Liver (tissue), 9 donors: ENCODE measurements around the gene BIRC7. TPM values are rescaled to one million over a fixed set of nuclear protein-coding genes. Genes with fewer than 3 reads are reported as not detected.

ENCODE experiments used
- DNase-seq: peaks from one replicate; pipeline ENCODE4 v3.0.0-alpha.2; 2017; ENCODE audit warnings: low spot score
- H3K27ac ChIP-seq, 2 donors: one replicate each; pipeline ENCODE4 v1.7.0; 2013; ENCODE audit warnings: inconsistent platforms in 2 of 2, low read length in 2 of 2, control low read depth in 1 of 2, low read depth in 1 of 2, mild to moderate bottlenecking in 1 of 2
- H3K27me3 ChIP-seq, 4 donors: one replicate each; pipeline versions ENCODE4 v1.6.1 to v1.7.0; 2013; ENCODE audit warnings: low read length in 3 of 4, inconsistent platforms in 1 of 4, mild to moderate bottlenecking in 1 of 4, moderate library complexity in 1 of 4; ENCODE audit not compliant: control insufficient read depth in 4 of 4, insufficient read depth in 4 of 4
- H3K36me3 ChIP-seq, 4 donors: one replicate each; pipeline versions ENCODE4 v1.6.1 to v1.7.0; 2013; ENCODE audit warnings: low read length in 3 of 4, mild to moderate bottlenecking in 3 of 4, low read depth in 1 of 4, moderate library complexity in 1 of 4; ENCODE audit not compliant: control insufficient read depth in 4 of 4, insufficient read depth in 3 of 4
- H3K4me1 ChIP-seq, 4 donors: one replicate each; pipeline versions ENCODE4 v1.6.1 to v1.7.0; 2013; ENCODE audit warnings: low read length in 3 of 4, mild to moderate bottlenecking in 3 of 4, moderate library complexity in 1 of 4; ENCODE audit not compliant: control insufficient read depth in 4 of 4, insufficient read depth in 4 of 4
- H3K4me3 ChIP-seq, 3 donors: one replicate each; pipeline versions ENCODE4 v1.6.1 to v1.7.0; 2013; ENCODE audit warnings: low read length in 3 of 3, control low read depth in 1 of 3, low read depth in 1 of 3, mild to moderate bottlenecking in 1 of 3
- H3K9ac ChIP-seq, 2 donors: one replicate each; pipeline ENCODE4 v1.7.0; 2013; ENCODE audit warnings: low read length in 2 of 2, mild to moderate bottlenecking in 2 of 2, moderate library complexity in 2 of 2, control low read depth in 1 of 2, low read depth in 1 of 2
- H3K9me3 ChIP-seq, 4 donors: one replicate each; pipeline versions ENCODE4 v1.6.1 to v1.7.0; 2013; ENCODE audit warnings: low read length in 3 of 4; ENCODE audit not compliant: control insufficient read depth in 4 of 4
- CTCF ChIP-seq: fragments of 150-350 bp; IDR thresholded peaks from 2 replicates; pipeline ENCODE4 v1.5.1; 2017; ENCODE audit warnings: improper control_type of control experiment, low read depth, low read length; ENCODE audit not compliant: missing input control
- EGR1 ChIP-seq, 2 donors: IDR thresholded peaks; 2 replicates each; pipeline ENCODE4 v1.6.1; 2016 to 2018; ENCODE audit warnings: antibody characterized with exemption in 2 of 2, low read depth in 2 of 2
- FOXA1 ChIP-seq: IDR thresholded peaks from 2 replicates; pipeline ENCODE4 v1.6.1; 2016; ENCODE audit warnings: antibody characterized with exemption
- GABPA ChIP-seq, 2 donors: IDR thresholded peaks in 1 of 2; conservative IDR thresholded peaks in 1 of 2; 2 replicates each; pipeline ENCODE4 v1.6.1; 2016; ENCODE audit warnings: antibody characterized with exemption in 2 of 2, mild to moderate bottlenecking in 1 of 2, moderate library complexity in 1 of 2
- HNF4A ChIP-seq, 2 donors: conservative IDR thresholded peaks; 2 replicates each; pipeline ENCODE4 v1.6.1; 2016; ENCODE audit warnings: antibody characterized with exemption in 2 of 2, mild to moderate bottlenecking in 2 of 2
- HNF4G ChIP-seq: IDR thresholded peaks from 2 replicates; pipeline ENCODE4 v1.6.1; 2016; ENCODE audit warnings: antibody characterized with exemption
- JUND ChIP-seq, 2 donors: IDR thresholded peaks; 2 replicates each; pipeline ENCODE4 v1.6.1; 2016; ENCODE audit warnings: antibody characterized with exemption in 2 of 2
- NR2F2 ChIP-seq: IDR thresholded peaks from 2 replicates; pipeline ENCODE4 v1.6.1; 2016; ENCODE audit warnings: antibody characterized with exemption
- RXRA ChIP-seq, 2 donors: IDR thresholded peaks; 2 replicates each; pipeline ENCODE4 v1.6.1; 2017 to 2018; ENCODE audit warnings: antibody characterized with exemption in 2 of 2, mild to moderate bottlenecking in 1 of 2
- SP1 ChIP-seq: IDR thresholded peaks from 2 replicates; pipeline ENCODE4 v1.6.1; 2018; ENCODE audit warnings: antibody characterized with exemption, mild to moderate bottlenecking
- TAF1 ChIP-seq: conservative IDR thresholded peaks from 2 replicates; pipeline ENCODE4 v1.6.1; 2016; ENCODE audit warnings: antibody characterized with exemption, mild to moderate bottlenecking
- YY1 ChIP-seq: IDR thresholded peaks from 2 replicates; pipeline ENCODE4 v1.6.1; 2016; ENCODE audit warnings: antibody characterized with exemption, mild to moderate bottlenecking
- ZBTB33 ChIP-seq: IDR thresholded peaks from 2 replicates; pipeline ENCODE4 v1.6.1; 2016; ENCODE audit warnings: antibody characterized with exemption
- WGBS: extraction: QIAGEN DNeasy Blood & Tissue Kit; methylation state at CpG from one replicate; pipeline ENCODE4 v1.1.7; 2013; 5-methylcytosine and 5-hydroxymethylcytosine counted together
- polyA plus RNA-seq, 2 donors: library from polyadenylated mRNA; stranded (reverse) in 1 of 2; unstranded in 1 of 2; fragments of 200-250 nt in 1 of 2; fragments of >200 nt in 1 of 2; fragmentation: Nextera tagmentation in 1 of 2; extraction: Ambion mirVana in 1 of 2; gene quantifications; one replicate each; pipeline versions ENCODE4 v1.2.1 to v1.2.3, GENCODE V29; 2013 to 2015
- total RNA-seq, 2 donors: library from RNA; depleted of rRNA; stranded (reverse); fragments of >200 nt; gene quantifications; one replicate each; pipeline ENCODE4 v1.2.3, GENCODE V29; 2014
- TF ChIP-seq, protein P1 (sequence below): IDR thresholded peaks from 2 replicates; pipeline ENCODE4 v1.6.1; 2016; ENCODE audit warnings: antibody characterized with exemption
- TF ChIP-seq, protein P2 (sequence below): IDR thresholded peaks from 2 replicates; pipeline ENCODE4 v1.6.1; 2016; ENCODE audit warnings: antibody characterized with exemption, mild to moderate bottlenecking
- TF ChIP-seq, protein P3 (sequence below): IDR thresholded peaks from 2 replicates; pipeline ENCODE4 v1.6.1; 2016; ENCODE audit warnings: antibody characterized with exemption
- donor health status: healthy.
- donor health status: healthy.
- donor health status: healthy.
- donor health status: healthy.
- donor health status: healthy.

The BIRC7 gene
- total and polyA plus RNA-seq, 4 donors: 0.23 TPM; not detected in 3

DNA sequence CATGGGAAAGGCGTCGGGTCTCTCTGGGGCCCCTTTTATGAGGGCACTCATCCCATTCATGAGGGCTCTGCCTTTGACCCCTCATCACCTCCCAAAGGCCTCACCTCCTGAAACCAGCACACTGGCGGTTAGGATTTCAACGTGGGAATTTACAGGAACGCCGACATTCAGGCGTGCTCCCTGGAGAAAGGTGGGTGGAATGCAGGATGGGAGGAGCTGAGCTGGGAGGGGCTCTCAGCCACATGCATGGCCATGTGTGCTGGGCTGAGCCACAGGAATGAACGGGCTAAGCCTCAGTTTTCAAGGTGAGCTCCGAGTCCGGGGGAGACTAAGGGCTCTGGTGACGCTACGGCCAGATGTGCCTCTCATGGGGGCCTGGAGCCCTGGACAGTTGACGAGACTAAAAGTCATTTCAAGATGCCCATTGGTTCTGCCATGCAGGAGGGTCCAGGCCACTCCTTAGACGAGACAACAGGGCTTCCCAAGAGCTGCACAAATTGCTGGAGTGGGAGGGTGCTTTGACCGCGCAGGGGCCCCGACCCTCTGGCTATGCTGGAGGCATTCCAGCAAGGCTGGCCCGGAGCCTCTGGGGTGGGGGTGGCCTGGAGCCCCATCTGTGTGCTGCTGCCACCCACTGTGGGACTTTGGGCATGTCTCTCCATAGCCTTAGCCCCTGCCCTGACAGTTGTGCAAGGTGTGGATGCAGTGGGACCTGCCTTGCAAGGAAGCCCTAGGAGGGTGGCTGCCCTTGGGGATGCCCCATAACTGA, 33.1 kb downstream of the BIRC7 start:
- Histone ChIP-seq H3K4me1 (peaks cover 2 to 18% (median 12%) of the 10 kb centered on the region in 4 donors), H3K27me3 (peaks cover 0 to 2% (median 0%) of the 10 kb centered on the region in 4 donors)

DNA sequence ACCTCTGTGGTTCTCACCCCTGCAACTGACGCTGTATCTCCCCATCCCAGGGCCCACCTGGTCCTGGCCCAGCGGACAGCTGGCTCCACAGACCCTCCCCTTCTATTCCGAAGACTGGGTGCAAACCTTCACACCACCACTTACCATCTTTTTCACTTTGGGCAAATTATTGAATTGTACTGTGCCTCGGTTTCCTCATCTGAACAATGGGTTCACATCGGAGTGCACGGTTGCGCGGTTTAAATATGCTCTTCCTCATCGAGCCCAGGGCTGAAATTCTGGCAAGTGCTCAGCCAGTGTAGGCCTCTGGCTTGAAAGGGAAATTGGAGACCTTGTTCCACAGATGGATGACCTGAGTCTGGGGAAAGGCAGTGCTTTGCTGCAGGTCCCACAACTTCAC, 34.0 kb downstream of the BIRC7 start:
- no peak for DNase-seq
- Histone ChIP-seq H3K36me3 (no peaks in the 10 kb centered on the region), H3K9ac (no peak overlapping the region), H3K4me3 (no peak overlapping the region), H3K4me1 (peaks cover 2 to 26% (median 19%) of the 10 kb centered on the region in 4 donors), H3K9me3 (no peaks in the 10 kb centered on the region), H3K27me3 (peaks cover 0 to 2% (median 0%) of the 10 kb centered on the region in 4 donors), H3K27ac (no peak overlapping the region)
- TF ChIP-seq RXRA (IDR thresholded peaks at IDR 0.05): no peak
- TF ChIP-seq JUND (IDR thresholded peaks at IDR 0.05): no peak
- 93% methylated on average over 9 of the region's 9 CpGs for WGBS

More for the DNA sequence above, 33.1 kb downstream of the BIRC7 start:
- DNase-seq: no peak
- no peak overlapping the region for H3K27ac ChIP-seq
- no peak overlapping the region for H3K9ac ChIP-seq
- WGBS: 46% methylated on average over 18 of the region's 18 CpGs
- no peaks in the 10 kb centered on the region for H3K36me3 ChIP-seq
- TF ChIP-seq GABPA (IDR thresholded peaks at IDR 0.05 in 1 of 2, conservative IDR thresholded peaks at IDR 0.05 in 1 of 2): no peak
- no peak for TF ChIP-seq HNF4G
- TF ChIP-seq NR2F2: no peak
- no peak for TF ChIP-seq EGR1 (IDR thresholded peaks at IDR 0.05; ENCODE audit: low read depth in 2 of 2)
- TF ChIP-seq, protein P1, sequence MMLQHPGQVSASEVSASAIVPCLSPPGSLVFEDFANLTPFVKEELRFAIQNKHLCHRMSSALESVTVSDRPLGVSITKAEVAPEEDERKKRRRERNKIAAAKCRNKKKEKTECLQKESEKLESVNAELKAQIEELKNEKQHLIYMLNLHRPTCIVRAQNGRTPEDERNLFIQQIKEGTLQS: no peak
- TF ChIP-seq, protein P2, sequence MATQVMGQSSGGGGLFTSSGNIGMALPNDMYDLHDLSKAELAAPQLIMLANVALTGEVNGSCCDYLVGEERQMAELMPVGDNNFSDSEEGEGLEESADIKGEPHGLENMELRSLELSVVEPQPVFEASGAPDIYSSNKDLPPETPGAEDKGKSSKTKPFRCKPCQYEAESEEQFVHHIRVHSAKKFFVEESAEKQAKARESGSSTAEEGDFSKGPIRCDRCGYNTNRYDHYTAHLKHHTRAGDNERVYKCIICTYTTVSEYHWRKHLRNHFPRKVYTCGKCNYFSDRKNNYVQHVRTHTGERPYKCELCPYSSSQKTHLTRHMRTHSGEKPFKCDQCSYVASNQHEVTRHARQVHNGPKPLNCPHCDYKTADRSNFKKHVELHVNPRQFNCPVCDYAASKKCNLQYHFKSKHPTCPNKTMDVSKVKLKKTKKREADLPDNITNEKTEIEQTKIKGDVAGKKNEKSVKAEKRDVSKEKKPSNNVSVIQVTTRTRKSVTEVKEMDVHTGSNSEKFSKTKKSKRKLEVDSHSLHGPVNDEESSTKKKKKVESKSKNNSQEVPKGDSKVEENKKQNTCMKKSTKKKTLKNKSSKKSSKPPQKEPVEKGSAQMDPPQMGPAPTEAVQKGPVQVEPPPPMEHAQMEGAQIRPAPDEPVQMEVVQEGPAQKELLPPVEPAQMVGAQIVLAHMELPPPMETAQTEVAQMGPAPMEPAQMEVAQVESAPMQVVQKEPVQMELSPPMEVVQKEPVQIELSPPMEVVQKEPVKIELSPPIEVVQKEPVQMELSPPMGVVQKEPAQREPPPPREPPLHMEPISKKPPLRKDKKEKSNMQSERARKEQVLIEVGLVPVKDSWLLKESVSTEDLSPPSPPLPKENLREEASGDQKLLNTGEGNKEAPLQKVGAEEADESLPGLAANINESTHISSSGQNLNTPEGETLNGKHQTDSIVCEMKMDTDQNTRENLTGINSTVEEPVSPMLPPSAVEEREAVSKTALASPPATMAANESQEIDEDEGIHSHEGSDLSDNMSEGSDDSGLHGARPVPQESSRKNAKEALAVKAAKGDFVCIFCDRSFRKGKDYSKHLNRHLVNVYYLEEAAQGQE: no peak
- TF ChIP-seq TAF1: no peak
- TF ChIP-seq YY1: no peak
- no peak for TF ChIP-seq RXRA (IDR thresholded peaks at IDR 0.05)
- H3K9me3 ChIP-seq: no peaks in the 10 kb centered on the region
- H3K4me3 ChIP-seq: no peak overlapping the region

DNA sequence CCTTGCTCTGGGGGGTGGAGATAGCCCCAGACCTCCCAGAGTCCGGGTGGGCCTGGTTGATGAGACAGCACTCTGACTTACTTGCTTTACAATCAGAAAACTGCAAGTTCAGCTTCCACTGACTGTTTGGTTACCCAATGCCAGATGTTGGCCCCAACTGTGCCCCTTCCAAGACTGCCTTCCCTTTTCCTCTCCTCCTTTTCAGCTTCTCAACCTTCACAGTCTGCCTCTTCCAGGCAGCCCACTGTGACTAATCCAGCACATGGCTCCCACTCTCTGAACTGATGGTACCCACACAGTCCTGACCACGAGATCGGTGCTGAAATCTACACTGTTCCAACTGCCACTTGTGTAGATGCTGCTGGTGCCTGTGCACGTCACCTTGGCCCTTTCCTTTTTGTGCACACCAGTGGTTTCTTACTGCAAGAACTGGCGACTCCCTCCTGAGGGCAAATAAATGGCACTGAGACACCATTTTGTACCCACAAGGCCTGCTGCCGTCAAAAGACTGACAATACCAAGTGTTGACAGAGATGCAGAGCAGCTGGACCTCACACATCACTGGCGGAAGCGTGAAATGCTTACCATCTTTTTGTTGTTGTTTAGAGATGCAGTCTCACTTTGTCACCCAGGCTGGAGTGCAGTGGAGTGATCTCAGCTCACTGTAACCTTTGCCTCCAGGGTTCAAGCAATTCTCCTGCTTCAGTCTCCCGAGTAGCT, 35.1 kb downstream of the BIRC7 start:
- no peaks in the 10 kb centered on the region for H3K27me3 ChIP-seq
- H3K4me1 ChIP-seq: peaks cover 2 to 28% (median 19%) of the 10 kb centered on the region in 4 donors
- no peaks in the 10 kb centered on the region for H3K36me3 ChIP-seq
- no peak overlapping the region for H3K9ac ChIP-seq
- H3K9me3 ChIP-seq: no peaks in the 10 kb centered on the region
- no peak overlapping the region for H3K4me3 ChIP-seq
- WGBS: 91% methylated on average over 9 of the region's 9 CpGs
- DNase-seq: no peak
- H3K27ac ChIP-seq: no peak overlapping the region
- TF ChIP-seq HNF4G: no peak
- TF ChIP-seq JUND (IDR thresholded peaks at IDR 0.05): no peak
- no peak for TF ChIP-seq EGR1 (IDR thresholded peaks at IDR 0.05; ENCODE audit: low read depth in 2 of 2)
- no peak for TF ChIP-seq FOXA1
- TF ChIP-seq, protein P3, sequence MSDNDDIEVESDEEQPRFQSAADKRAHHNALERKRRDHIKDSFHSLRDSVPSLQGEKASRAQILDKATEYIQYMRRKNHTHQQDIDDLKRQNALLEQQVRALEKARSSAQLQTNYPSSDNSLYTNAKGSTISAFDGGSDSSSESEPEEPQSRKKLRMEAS: no peak
- TF ChIP-seq HNF4A (conservative IDR thresholded peaks at IDR 0.05): no peak
- no peak for TF ChIP-seq NR2F2
- TF ChIP-seq SP1: no peak
- no peak for TF ChIP-seq ZBTB33
- TF ChIP-seq CTCF: no peak
- no peak for TF ChIP-seq GABPA (IDR thresholded peaks at IDR 0.05 in 1 of 2, conservative IDR thresholded peaks at IDR 0.05 in 1 of 2)
